Medulla oblongata (tissue), 1 donor: Measurements from ENCODE around the gene ANKRD9.
A peak's percentile ranks its signal among the peaks of the same experiment; 100 is the strongest.

ENCODE experiments used
- DNase-seq: peaks from one replicate; pipeline ENCODE4 v3.0.0-alpha.2; 2015; ENCODE audit errors: extremely low spot score

The ANKRD9 gene

DNA sequence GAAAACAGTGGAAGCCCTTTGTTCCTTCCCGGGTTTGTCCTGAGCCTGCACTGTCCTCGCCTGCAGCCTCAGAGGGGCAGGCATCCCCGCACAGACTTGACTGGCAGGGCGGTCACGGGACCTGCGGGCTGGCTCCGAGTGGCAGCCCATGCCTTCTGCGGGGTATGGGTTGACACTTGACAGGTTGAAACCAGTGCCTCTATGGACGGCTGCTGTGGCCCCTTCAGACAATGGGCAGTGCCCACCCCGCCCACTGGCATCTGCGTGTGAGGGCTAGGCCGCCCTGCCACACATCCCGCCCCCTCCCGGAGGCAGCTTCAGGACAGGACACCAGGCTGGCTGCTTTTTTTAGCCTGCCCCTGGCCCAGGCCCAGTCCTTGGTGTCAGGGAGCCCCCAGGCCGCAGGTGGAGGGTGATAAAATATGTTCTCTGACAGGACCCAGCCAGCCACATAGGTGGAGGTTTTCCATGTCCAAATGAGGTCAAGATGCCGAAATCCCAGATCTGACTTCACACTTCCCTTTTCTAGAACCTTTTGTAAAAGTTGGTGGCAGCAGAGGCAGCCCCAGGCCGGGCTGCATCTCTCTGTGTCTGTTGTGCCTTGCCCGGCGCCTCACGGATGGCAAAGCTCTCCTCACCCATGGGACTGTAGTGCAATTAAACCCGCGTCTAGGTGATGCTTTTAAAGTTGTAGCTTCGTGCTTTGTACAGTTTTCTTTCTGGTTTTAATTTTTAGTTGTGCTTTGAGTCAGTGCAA, 10.0 kb downstream of the ANKRD9 start:
- no peak for DNase-seq

DNA sequence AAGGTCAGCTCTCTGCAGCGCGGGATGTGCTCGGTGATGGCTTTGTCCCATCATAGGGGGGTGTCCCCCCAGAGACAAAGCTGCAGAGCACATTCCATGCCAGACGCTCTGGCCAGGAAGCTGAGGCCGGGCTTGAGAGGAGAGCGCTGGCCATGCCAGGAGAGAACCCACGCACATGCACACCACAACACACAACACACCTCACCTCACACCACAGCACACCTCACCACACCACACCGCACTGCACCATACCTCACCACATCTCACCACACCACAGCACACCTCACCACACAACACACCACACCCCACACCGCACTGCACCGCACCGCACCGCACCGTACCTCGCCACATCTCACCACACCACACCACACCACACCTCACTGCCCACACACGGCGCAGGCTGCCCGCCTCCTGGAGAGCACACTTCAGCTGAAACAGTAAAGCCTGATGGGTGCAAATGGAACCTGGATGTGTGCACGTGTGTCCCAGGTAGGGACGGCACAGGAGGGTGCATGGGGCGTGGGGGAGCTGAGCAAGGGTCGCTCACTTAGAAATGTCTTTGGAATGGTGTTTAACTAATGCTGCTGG, 10.8 kb downstream of the ANKRD9 start:
- no peak for DNase-seq

DNA sequence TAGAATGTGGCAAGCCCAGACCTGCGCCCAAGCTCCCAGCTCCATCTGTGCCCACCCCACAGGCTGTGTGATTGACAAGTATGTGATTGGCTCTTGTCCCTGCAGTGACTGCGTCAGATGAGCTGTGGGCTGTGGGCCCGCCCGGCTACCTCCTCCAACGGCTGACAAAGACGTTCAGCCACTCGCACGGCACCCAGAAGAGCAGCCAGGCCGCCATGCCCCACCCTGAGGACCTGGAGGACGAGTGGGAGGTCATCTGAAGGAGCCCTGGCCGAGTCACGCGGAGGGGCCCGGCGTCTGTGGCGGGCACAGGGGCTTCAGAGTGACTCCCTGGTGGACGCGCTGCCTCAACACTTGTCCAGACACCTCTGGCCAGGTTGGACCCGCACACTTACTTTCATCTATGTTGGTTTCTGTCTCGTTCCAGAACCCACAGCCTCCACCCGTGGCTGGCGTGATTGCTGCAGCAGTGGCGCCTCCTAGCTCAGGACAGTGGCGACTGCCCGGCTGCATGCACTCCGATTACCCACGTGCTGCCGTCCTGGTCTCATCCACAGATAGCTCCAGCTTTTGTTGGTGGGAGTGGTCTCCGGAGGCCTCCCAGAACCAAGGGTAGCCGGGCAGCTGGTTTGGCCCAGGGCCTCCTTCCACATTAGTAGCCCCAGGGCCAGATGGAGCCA, 11.4 kb downstream of the ANKRD9 start:
- no peak for DNase-seq

DNA sequence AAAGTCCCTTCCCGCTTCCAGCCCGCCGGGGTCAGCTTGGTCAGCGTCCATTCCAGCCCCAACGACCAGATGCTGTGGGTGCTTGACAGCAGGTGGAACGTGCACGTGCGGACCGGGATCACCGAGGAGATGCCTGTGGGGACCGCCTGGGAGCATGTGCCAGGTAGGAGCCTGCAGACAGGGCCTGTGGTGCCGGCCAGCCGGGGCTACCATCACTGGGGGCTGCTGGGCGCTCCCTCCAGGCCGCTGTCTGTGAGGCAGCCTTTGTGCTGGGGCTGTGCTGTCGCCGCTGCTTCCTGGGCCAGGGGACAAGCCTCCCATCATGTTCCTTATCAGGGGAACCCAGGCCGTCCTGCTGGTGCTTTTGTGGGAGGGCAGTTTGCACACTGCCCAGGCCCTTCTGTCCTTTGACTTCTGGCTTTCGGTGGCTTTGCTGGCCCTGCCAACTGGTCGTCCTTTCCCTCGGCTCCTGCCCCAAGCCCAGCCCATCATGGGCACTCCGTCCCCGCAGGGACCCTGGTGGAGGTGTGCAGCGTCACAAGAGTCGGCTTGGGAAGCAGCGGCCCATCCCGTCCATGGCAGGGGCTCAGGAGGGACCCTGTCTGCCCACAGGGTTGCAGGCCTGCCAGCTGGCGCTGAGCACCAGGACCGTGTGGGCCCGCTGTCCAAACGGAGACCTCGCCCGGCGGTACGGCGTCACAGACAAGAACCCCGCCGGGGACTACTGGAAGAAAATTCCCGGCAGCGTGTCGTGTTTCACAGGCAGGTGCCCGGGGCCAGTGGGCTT, 12.4 kb downstream of the ANKRD9 start:
- no peak for DNase-seq

DNA sequence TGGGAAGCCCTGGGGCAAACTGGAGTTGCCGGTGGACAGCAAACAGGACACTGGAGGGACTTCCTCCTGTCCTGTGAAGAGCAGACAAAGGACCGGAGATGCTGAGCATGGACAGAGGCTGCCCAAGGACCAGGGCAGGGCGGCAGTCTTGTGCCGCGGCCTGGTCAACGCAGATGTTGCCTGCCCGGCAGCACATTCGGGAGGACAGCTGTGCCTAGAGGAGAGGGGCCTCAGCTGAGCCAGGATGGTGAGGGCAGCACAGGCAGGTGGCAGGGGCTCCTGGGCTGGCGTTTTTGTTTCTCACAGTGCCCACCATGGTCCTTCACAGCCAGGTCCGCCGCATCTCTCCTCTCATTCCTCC, 13.3 kb downstream of the ANKRD9 start:
- DNase-seq = no peak

DNA sequence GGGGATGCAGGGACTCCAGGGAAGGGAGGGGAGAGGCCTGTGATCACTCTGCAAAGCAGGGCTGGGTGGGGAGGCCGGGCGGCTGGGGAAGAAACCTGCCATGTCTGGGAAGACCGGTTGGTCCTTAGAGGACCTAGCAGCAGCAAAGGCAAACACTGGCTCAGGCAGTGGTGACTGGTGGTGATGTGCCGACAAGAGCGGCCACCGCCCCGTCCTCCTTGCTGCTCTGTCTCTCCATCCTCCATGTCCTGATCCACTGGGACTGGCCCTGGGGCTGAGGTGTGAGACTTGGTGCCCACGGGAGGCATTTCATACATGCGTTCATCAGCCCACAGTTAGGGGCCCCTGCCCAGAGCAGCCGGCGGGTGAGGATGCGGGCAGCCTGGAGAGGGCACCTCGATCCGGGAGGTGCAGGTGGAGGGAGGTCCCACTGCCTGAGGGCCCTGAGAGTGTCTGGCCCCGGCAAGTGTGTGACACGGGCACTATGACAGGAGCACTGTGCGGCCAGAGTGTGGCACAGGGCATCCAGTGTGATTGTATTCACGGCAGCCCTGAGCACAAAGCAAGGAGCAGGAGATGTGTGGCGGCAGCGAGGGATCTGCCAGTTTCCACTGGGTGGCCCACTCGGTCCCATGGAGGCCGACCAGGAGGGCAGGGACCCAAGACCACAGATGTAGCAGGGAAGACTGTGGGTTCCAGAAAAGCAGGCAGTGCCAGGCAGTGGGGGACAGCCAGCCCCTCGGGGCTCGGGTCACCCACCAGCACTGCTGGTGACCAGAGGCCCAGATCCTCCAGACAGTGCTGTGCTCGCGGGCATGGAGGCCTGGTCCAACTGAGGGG, 13.9 kb downstream of the ANKRD9 start:
- no peak for DNase-seq

DNA sequence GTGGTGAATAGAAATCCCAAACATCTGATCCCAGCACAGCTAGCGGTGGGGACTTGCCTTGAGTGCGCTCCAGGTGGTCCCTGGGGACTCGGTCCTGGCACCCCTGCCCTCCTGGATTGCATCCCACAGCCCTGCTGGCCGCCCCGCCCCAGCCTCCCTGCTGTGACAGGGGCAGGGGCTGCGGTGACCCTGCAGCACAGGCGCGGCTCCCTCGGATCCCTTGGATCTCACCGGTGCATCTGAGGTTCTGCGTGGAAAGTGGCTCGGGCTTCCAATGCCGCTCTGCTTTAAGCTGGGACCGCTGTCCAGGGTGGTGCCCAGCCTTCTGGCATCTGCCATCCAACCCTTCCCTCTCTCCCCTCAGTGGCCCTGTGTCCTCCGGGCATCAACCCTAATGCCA, 16.0 kb downstream of the ANKRD9 start:
- no peak for DNase-seq

DNA sequence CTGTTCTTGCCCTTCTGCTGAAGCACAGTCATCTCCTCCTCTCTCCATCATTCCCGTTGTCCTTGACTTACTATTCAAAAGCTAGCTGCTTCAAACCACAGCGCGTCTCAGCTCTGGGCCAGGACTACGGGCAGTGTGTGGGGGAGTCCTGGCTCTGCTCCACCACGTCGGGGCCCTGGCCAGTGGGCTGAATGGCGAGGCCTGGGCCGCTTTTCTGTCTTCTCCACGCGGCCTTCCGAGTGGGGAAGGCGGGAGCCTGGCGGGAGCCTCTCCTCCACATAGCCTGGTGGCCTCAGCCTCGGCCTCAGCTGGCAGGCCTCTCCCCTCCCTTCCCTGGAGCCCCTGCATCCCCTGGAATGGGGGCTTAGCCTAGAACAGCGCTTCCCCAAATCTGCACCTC, 16.5 kb downstream of the ANKRD9 start:
- DNase-seq = no peak

DNA sequence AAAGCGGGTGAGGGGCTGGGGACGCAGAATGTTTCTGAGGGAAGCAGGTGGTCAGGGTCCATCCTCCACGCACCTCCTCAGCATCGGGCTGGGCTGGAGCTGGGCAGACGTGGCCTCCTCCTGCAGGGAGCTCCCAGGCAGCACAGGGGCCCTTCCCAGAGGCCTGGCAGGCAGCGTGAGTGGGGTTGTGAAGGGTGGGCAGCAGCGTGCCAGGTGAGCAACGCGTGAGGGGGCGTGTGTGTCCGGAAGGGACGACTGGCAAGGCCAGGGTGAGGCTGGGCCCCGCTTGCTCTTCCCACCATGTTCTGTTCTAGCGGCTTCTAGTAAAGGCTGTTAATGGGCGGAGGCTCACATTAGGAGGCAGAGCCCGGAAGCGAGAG, 17.1 kb downstream of the ANKRD9 start:
- no peak for DNase-seq

DNA sequence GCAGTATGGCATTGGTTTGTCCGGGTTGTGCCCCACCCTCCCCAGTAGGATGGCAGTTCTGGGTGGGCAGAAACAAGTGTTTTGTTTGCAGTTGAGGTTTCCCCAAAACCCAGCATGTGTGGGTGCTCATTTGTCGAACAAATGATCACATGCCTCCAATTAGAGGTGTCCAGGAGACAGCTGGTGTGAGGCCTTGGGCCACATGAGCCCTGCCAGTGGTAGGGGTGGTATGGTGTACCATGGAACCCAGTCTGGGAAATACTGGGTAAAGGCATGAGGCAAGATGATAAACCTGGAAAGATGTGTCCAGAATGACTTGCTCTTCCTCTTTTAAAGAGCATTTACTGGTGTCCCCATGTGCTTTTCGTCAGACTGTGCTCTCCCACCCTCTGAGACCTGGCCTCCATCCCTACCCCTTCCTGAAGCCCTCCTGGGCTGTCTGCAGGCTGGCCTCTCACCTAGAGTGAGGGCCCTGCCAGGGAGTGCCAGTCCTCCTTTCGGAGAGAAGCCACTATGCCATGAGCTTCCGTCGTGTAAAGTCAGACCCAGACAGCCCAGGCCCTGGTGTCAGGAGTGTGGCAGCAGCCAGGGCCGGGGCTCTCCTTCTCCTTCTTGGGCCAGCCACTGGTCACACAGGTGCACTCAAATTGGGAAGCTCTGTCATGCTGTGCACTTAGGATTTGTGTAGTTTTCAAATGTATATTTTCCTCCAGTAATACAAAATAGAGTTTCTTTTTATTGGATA, 17.6 kb downstream of the ANKRD9 start:
- DNase-seq = no peak

DNA sequence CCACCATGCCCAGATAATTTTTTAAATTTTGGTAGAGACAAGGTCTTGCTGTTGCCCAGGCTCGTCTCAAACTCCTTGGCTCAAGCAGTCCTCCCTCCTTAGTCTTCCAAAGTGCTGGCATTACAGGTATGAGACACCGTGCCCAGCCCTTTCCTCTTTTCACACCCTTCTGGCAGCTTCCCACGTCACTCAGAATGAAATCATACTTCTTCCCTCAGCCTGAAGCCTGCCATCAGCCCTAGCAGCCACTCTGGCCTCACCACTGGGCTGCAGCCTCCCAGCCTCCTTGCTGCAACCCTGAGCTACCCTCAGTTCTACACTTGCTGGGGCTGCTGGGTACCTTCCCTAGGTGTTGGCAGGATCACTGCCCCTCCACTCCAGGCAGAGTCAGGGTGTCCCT, 18.2 kb downstream of the ANKRD9 start:
- DNase-seq = no peak

GRCh38 chr14:102490456-102490855, 19.1 kb downstream of the ANKRD9 start:
- DNase-seq = no peak

DNA sequence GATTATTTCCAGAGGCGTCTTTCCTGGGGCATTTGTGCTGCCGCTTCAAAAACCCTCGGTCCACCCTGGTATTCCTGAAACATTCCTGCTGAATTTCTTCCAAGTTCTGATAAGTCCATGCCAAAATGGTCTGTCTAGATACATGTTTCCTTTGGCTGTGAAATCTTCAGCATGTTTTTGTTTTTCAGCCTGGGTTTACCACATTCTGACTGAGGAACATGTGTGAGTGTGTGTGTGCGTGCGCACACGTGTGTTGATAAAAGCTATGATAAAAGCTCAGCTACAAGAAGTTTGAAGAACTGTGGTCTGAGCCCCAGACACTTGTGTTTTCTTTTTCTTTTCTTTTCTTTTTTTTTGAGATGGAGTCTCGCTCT, 22.4 kb downstream of the ANKRD9 start:
- no peak for DNase-seq

- no peak for DNase-seq
Measured at GRCh38 chr14:102486513-102487203, 22.9 kb downstream of the ANKRD9 start.

DNA sequence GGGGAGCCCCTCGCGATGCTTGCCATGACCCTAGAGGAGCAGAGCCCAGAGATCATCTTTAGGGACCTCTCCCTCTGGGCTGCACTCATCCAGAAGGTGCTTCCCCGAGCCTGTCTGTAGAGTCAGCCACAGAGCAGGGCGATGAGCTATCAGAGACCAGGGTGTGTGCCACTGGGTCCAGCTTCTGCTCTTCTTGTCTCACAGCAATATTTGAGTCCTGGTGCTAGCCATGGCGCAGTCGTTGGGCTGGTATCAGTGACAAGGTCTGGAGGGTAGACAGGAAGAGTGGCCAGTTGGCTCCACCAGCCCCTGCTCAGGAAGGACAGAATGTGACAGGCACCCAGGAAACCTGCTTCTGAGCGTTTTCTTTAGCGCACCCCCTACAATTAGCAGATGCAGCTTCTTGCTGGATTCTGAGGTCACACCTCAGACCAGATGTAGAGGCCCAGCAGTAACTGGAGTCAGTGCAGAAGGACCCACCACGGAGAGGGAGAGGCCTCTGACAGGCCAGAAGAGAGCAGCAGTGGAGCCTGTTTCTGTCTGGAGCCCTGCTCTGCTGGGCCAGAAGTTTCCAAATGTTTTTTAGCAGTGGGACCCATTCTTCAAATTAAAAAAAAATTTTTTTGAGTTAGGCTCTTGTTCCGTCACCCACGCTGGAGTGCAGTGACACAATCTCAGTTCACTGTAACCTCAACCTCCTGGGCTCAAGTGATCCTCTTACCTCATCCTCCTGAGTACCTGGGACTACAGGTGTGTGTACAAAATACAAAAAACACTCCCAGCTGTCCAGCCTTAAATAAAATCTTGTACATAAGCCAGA, 23.7 kb downstream of the ANKRD9 start:
- no peak for DNase-seq

- DNase-seq = no peak
Measured at GRCh38 chr14:102484316-102484715, 25.3 kb downstream of the ANKRD9 start.

DNA sequence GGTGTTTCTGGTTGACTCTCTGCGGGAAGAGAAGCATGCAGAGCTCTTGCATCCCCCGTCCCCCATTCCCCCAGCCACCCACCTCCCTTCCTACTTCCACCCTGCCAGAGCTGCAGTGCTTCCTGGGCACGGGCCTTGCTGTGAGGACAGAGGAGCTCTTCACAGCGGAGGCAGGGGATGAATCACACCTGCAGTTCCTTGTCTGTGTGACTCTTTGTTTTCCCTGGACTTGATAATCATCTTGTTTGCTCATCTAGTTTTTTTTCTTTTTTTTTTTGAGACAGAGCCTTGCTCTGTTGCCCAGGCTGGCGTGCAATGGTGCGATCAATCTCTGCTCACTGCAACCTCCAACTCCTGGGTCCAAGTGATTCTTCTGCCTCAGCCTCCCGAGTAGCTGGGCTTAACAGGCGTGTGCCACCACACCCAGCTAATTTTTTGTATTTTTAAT, 27.8 kb downstream of the ANKRD9 start:
- DNase-seq = no peak

DNA sequence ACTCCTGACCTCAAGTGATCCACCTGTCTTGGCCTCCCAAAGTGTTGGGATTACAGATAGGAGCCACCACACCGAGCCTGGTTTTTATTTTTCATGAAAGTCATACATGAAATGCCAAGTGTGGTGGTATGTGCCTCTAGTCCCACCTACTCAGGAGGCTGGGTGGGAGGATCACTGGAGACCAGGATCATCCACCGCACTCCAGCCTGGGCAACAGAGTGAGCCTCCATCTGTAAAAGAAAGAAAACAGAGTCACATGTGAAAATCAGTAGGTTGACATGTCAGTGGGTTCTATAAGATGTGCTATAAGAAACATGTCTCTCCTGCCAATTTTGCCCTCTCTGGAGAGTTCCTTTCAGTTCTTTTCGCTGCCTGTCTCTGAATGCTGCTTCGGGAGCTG, 28.2 kb downstream of the ANKRD9 start:
- DNase-seq = no peak

GRCh38 chr14:102479777-102480176, 29.8 kb downstream of the ANKRD9 start:
- DNase-seq = peak; percentile 34
